B cell (primary cell): ENCODE data around the gene RALGAPB.

Source experiments
- CTCF ChIP-seq: fragments of 200-600 bp; IDR thresholded peaks from one replicate; pipeline ENCODE4 v1.8.0; 2022; ENCODE audit warnings: antibody characterized with exemption, mild to moderate bottlenecking
- EZH2 ChIP-seq: IDR thresholded peaks from 2 replicates; pipeline ENCODE4 v1.6.1; 2012; ENCODE audit warnings: borderline replicate concordance, low read depth, mild to moderate bottlenecking, moderate library complexity, low read length; ENCODE audit not compliant: insufficient read depth, poor library complexity, severe bottlenecking

GRCh38 chr20:38452880-38453624 lies 19.6 kb upstream of the RALGAPB start:
- TF ChIP-seq CTCF (no peak), EZH2 (no peak)
